Measurements from ENCODE around the gene CNTNAP2. TPM values are rescaled to one million over a fixed set of nuclear protein-coding genes. Genes with fewer than 3 reads are reported as not detected.

The CNTNAP2 gene
- total RNA-seq, 4 donors from 2014 or later, result 0.91 to 16.0 TPM; not detected in 2

- Histone ChIP-seq H3K27me3 (no peaks in the 10 kb centered on the region), H3K4me3 (no peak overlapping the region), H3K27ac (no peak overlapping the region), H3K36me3 (no peaks in the 10 kb centered on the region), H3K9me3 (no peaks in the 10 kb centered on the region), H3K4me1 (no peaks in the 10 kb centered on the region)
- TF ChIP-seq CTCF (IDR thresholded peaks at IDR 0.05), result no peak
- no peak for TF ChIP-seq POLR2A (IDR thresholded peaks at IDR 0.05)
- intact Hi-C loops (cut with DNase I; ENCODE audit: low total_unique reads), result no loop called here
- no peak for DNase-seq
Observed at GRCh38 chr7:147611431-147611830, 1494.8 kb downstream of the CNTNAP2 start.

- intact Hi-C loops (cut with DNase I; ENCODE audit: low total_unique reads), result no loop called here
- DNase-seq, result no peak
- Histone ChIP-seq H3K27ac (no peak overlapping the region), H3K4me3 (no peak overlapping the region), H3K9me3 (no peaks in the 10 kb centered on the region), H3K36me3 (no peaks in the 10 kb centered on the region), H3K4me1 (no peaks in the 10 kb centered on the region), H3K27me3 (no peaks in the 10 kb centered on the region)
- TF ChIP-seq POLR2A (IDR thresholded peaks at IDR 0.05), result no peak
- TF ChIP-seq CTCF (IDR thresholded peaks at IDR 0.05), result no peak
Observed at GRCh38 chr7:147635288-147635687, 1518.7 kb downstream of the CNTNAP2 start.

- Histone ChIP-seq H3K36me3 (no peaks in the 10 kb centered on the region), H3K9me3 (no peaks in the 10 kb centered on the region), H3K4me3 (no peak overlapping the region), H3K4me1 (no peaks in the 10 kb centered on the region), H3K27ac (no peak overlapping the region), H3K27me3 (no peaks in the 10 kb centered on the region)
- DNase-seq, result no peak
- TF ChIP-seq POLR2A (IDR thresholded peaks at IDR 0.05) (no peak), CTCF (IDR thresholded peaks at IDR 0.05) (no peak)
- intact Hi-C loops (cut with DNase I; ENCODE audit: low total_unique reads), result no loop called here
Observed at GRCh38 chr7:147636553-147636952, 1520.0 kb downstream of the CNTNAP2 start.

GRCh38 chr7:147638566-147638965 lies 1522.0 kb downstream of the CNTNAP2 start:
- Histone ChIP-seq H3K4me1 (no peaks in the 10 kb centered on the region), H3K36me3 (no peaks in the 10 kb centered on the region), H3K4me3 (no peak overlapping the region), H3K9me3 (no peaks in the 10 kb centered on the region), H3K27me3 (no peaks in the 10 kb centered on the region), H3K27ac (no peak overlapping the region)
- DNase-seq, result no peak
- intact Hi-C loops (cut with DNase I; ENCODE audit: low total_unique reads), result no loop called here
- TF ChIP-seq POLR2A (IDR thresholded peaks at IDR 0.05) (no peak), CTCF (IDR thresholded peaks at IDR 0.05) (no peak)

GRCh38 chr7:147639037-147639436 lies 1522.4 kb downstream of the CNTNAP2 start:
- Histone ChIP-seq H3K27ac (no peak overlapping the region), H3K9me3 (no peaks in the 10 kb centered on the region), H3K36me3 (no peaks in the 10 kb centered on the region), H3K27me3 (no peaks in the 10 kb centered on the region), H3K4me3 (no peak overlapping the region), H3K4me1 (no peaks in the 10 kb centered on the region)
- TF ChIP-seq POLR2A (IDR thresholded peaks at IDR 0.05), result no peak
- TF ChIP-seq CTCF (IDR thresholded peaks at IDR 0.05), result no peak
- intact Hi-C loops (cut with DNase I; ENCODE audit: low total_unique reads), result no loop called here
- no peak for DNase-seq

Measured in uterus (tissue), 4 donors.